Endothelial cell (in vitro differentiated cells): ENCODE results near the gene MARK2. TPM values are rescaled to one million over a fixed set of nuclear protein-coding genes. Genes with fewer than 3 reads are reported as not detected.

Experiments used
- DNase-seq: peaks from one replicate; pipeline ENCODE4 v3.0.0; 2021; ENCODE audit warnings: low spot score
- H3K27ac Mint-ChIP-seq: one replicate; pipeline ENCODE4 v1.8.0; 2021; ENCODE audit warnings: mixed read lengths, inconsistent platforms; ENCODE audit not compliant: unreplicated experiment
- H3K27me3 Mint-ChIP-seq: one replicate; pipeline ENCODE4 v1.8.0; 2021; ENCODE audit warnings: mild to moderate bottlenecking, moderate library complexity, mixed read lengths, inconsistent platforms; ENCODE audit not compliant: unreplicated experiment
- H3K36me3 Mint-ChIP-seq: one replicate; pipeline ENCODE4 v1.8.0; 2021; ENCODE audit warnings: mild to moderate bottlenecking, low read depth, mixed read lengths, inconsistent platforms; ENCODE audit not compliant: unreplicated experiment
- H3K4me1 Mint-ChIP-seq: one replicate; pipeline ENCODE4 v1.8.0; 2021; ENCODE audit warnings: mild to moderate bottlenecking, mixed read lengths, inconsistent platforms; ENCODE audit not compliant: unreplicated experiment
- H3K4me3 Mint-ChIP-seq: one replicate; pipeline ENCODE4 v1.8.0; 2021; ENCODE audit warnings: mild to moderate bottlenecking, mixed read lengths, inconsistent platforms; ENCODE audit not compliant: unreplicated experiment
- H3K9me3 Mint-ChIP-seq: one replicate; pipeline ENCODE4 v1.8.0; 2021; ENCODE audit warnings: mixed read lengths, inconsistent platforms; ENCODE audit not compliant: unreplicated experiment
- total RNA-seq: library from RNA; stranded (reverse); fragmentation: NEBNext Ultra II Directional; extraction: Animal tissue kit (Norgen Biotek cat#: 25700); gene quantifications from one replicate; pipeline ENCODE4 v1.2.1, GENCODE V29; 2021; ENCODE audit not compliant: unreplicated experiment
- TF ChIP-seq, protein P1 (sequence below): fragments of 200-600 bp; sonication (generic); IDR thresholded peaks from one replicate; pipeline ENCODE4 v1.5.0; 2021; ENCODE audit warnings: antibody characterized with exemption; ENCODE audit not compliant: unreplicated experiment

Gene MARK2
- total RNA-seq, 1 donor from 2014 or later: 42.6 TPM

- Mint-ChIP-seq H3K27ac (no peak overlapping the region), H3K4me3 (no peak overlapping the region), H3K27me3 (peaks cover 11% of the 10 kb centered on the region), H3K36me3 (no peaks in the 10 kb centered on the region), H3K9me3 (no peaks in the 10 kb centered on the region), H3K4me1 (peaks cover 7% of the 10 kb centered on the region)
- TF ChIP-seq, protein P1, sequence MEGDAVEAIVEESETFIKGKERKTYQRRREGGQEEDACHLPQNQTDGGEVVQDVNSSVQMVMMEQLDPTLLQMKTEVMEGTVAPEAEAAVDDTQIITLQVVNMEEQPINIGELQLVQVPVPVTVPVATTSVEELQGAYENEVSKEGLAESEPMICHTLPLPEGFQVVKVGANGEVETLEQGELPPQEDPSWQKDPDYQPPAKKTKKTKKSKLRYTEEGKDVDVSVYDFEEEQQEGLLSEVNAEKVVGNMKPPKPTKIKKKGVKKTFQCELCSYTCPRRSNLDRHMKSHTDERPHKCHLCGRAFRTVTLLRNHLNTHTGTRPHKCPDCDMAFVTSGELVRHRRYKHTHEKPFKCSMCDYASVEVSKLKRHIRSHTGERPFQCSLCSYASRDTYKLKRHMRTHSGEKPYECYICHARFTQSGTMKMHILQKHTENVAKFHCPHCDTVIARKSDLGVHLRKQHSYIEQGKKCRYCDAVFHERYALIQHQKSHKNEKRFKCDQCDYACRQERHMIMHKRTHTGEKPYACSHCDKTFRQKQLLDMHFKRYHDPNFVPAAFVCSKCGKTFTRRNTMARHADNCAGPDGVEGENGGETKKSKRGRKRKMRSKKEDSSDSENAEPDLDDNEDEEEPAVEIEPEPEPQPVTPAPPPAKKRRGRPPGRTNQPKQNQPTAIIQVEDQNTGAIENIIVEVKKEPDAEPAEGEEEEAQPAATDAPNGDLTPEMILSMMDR: no peak
- no peak for DNase-seq
These were observed 75.2 kb downstream of the MARK2 start for GRCh38 chr11:63913866-63914830.

GRCh38 chr11:63914896-63915691 is 76.2 kb downstream of the MARK2 start:
- no peak for DNase-seq
- no peak overlapping the region for H3K27ac Mint-ChIP-seq

GRCh38 chr11:63915961-63916836 is 77.3 kb downstream of the MARK2 start:
- Mint-ChIP-seq H3K36me3 (no peaks in the 10 kb centered on the region), H3K27ac (no peak overlapping the region), H3K4me1 (peaks cover 7% of the 10 kb centered on the region), H3K27me3 (peaks cover 8% of the 10 kb centered on the region), H3K4me3 (peak overlapping the region; percentile 80), H3K9me3 (no peaks in the 10 kb centered on the region)
- TF ChIP-seq, protein P1: peak; percentile 60
- peak; percentile 90 for DNase-seq

More at GRCh38 chr11:63914896-63915691, 76.2 kb downstream of the MARK2 start:
- no peaks in the 10 kb centered on the region for H3K36me3 Mint-ChIP-seq
- H3K27me3 Mint-ChIP-seq: peaks cover 11% of the 10 kb centered on the region
- no peak overlapping the region for H3K4me3 Mint-ChIP-seq
- no peaks in the 10 kb centered on the region for H3K9me3 Mint-ChIP-seq
- TF ChIP-seq, protein P1: no peak
- H3K4me1 Mint-ChIP-seq: peaks cover 7% of the 10 kb centered on the region

DNA sequence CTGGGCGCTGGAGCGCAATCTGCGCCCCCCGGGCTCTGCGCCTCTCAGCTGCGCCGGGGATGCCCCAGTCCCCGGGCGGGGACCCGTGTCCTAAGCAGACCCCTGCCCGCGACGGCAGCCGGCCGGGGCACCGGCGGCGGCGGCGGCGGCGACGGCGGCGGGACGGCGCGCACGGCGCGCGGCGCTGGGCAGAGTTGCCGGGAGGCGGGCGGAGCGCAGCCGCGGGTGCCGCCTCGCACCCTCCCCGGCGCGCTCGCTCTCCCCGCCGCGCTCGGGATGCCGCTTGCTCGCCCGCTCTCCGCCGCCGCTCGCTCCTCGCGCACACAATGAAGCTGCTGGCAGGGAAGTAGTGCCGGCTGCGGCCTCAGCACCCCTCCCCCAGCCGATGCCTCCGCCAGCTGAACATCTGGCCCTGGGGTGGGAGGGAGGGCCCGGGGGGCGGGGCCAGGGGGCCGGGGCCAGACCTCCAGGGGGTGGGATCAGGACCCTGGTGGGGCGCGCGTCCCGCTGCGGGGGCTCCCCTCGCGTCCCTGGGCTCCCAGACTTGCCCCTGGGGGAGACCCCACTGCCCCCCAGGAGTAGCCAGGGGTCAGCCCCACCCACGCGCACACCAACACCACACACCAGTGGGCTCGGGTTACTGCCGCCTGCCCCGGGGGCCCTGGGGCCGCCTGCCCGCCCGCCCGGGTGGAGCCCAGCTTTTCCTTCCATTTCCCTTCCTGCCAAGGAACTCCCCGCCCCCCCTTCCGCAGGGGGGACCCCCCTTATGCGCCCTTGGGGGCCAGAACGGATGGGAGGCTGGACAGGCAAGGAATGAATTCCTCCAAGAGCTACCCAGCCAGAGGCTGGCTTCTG is 78.2 kb downstream of the MARK2 start, which contains the start of gene RCOR2:
RCOR2 (minus strand) TSS at position 328 of the 855 bp plus-strand sequence. CDS start 708 bp downstream, outside the sequence.
- Mint-ChIP-seq H3K9me3 (no peaks in the 10 kb centered on the region), H3K36me3 (peaks cover 2% of the 10 kb centered on the region), H3K4me1 (peaks cover 7% of the 10 kb centered on the region), H3K27me3 (peaks cover 10% of the 10 kb centered on the region), H3K27ac (no peak within 1 kb of the TSS), H3K4me3 (peak within 1 kb of the TSS; percentile 80)
- DNase-seq: peak; percentile 82
- TF ChIP-seq, protein P1: no peak
